Keratinocyte (primary cell): ENCODE results near the gene TUBB. TPM values are rescaled to one million over a fixed set of nuclear protein-coding genes. Genes with fewer than 3 reads are reported as not detected.

ENCODE experiments used
- DNase-seq: peaks from one replicate; pipeline ENCODE4 v3.0.0-alpha.2; 2011; ENCODE audit warnings: low read depth, missing footprints, low spot score
- FAIRE-seq: peaks from 2 replicates; lab custom pipeline; 2011; peaks lifted over from hg19 to GRCh38; lab: Jason Lieb, UNC
- H2AFZ ChIP-seq: 2 replicates; pipeline ENCODE4 v1.6.0; 2012; ENCODE audit warnings: low read length, control low read depth, inconsistent platforms; ENCODE audit not compliant: control insufficient read depth
- H3K27ac ChIP-seq: 2 replicates; pipeline ENCODE4 v1.5.1; 2011; ENCODE audit warnings: low read length; ENCODE audit not compliant: control insufficient read depth, insufficient read depth
- H3K27me3 ChIP-seq: 3 replicates; pipeline ENCODE4 v1.6.0; 2011; ENCODE audit warnings: low read length; ENCODE audit not compliant: control insufficient read depth, insufficient read depth; ENCODE audit errors: extremely low read depth
- H3K36me3 ChIP-seq, 2 experiments: 2 replicates in 1 of 2; 3 replicates in 1 of 2; pipeline ENCODE4 v1.5.1; 2011; ENCODE audit warnings: low read length in 2 of 2, mild to moderate bottlenecking in 1 of 2; ENCODE audit not compliant: control insufficient read depth in 2 of 2, insufficient read depth in 2 of 2; ENCODE audit errors: extremely low read depth in 1 of 2
- H3K4me1 ChIP-seq: 3 replicates; pipeline ENCODE4 v1.5.1; 2011; ENCODE audit warnings: low read length; ENCODE audit not compliant: control insufficient read depth, insufficient read depth; ENCODE audit errors: extremely low read depth
- H3K4me2 ChIP-seq: 3 replicates; pipeline ENCODE4 v1.6.0; 2011; ENCODE audit warnings: low read depth, low read length; ENCODE audit not compliant: control insufficient read depth, insufficient read depth; ENCODE audit errors: extremely low read depth
- H3K4me3 ChIP-seq, 3 experiments: fragments of 200-600 bp in 1 of 3; sonication (generic) in 1 of 3; 2 replicates in 2 of 3; 3 replicates in 1 of 3; pipeline ENCODE4 v1.5.1; 2011 to 2016; ENCODE audit warnings: low read length in 3 of 3, mild to moderate bottlenecking in 3 of 3, control low read depth in 2 of 3, inconsistent platforms in 1 of 3, low read depth in 1 of 3, mixed read lengths in 1 of 3, mixed run types in 1 of 3, moderate library complexity in 1 of 3; ENCODE audit not compliant: control insufficient read depth in 2 of 3, insufficient read depth in 2 of 3; ENCODE audit errors: extremely low read depth in 1 of 3
- H3K79me2 ChIP-seq: 2 replicates; pipeline ENCODE4 v1.6.0; 2012; ENCODE audit warnings: low read length; ENCODE audit not compliant: control insufficient read depth, insufficient read depth
- H3K9ac ChIP-seq: 3 replicates; pipeline ENCODE4 v1.6.0; 2011; ENCODE audit warnings: low read length; ENCODE audit not compliant: control insufficient read depth, insufficient read depth; ENCODE audit errors: extremely low read depth
- H3K9me1 ChIP-seq: 3 replicates; pipeline ENCODE4 v1.6.0; 2011; ENCODE audit warnings: low read length; ENCODE audit not compliant: control insufficient read depth, insufficient read depth; ENCODE audit errors: extremely low read depth
- H3K9me3 ChIP-seq: 2 replicates; pipeline ENCODE4 v1.5.1; 2012; ENCODE audit warnings: low read depth, low read length; ENCODE audit not compliant: control insufficient read depth
- H4K20me1 ChIP-seq: 3 replicates; pipeline ENCODE4 v1.6.0; 2011; ENCODE audit warnings: low read length; ENCODE audit not compliant: control insufficient read depth, insufficient read depth; ENCODE audit errors: extremely low read depth
- EZH2 ChIP-seq: IDR thresholded peaks from one replicate; pipeline ENCODE4 v1.6.1; 2012; ENCODE audit warnings: inconsistent platforms, mild to moderate bottlenecking, low read length, moderate library complexity
- dilution Hi-C: fragments of 300-500 bp; cut with MboI; formaldehyde crosslinking; loops from one replicate; pipeline ENCODE4 v1.7.0; 2020; ENCODE audit warnings: low sequenced_read_pairs; ENCODE audit not compliant: extremely low pct_ligation_motif_present
- polyA plus RNA-seq, 5 experiments: library from polyadenylated mRNA; depleted of rRNA in 3 of 5; stranded (reverse) in 3 of 5; stranded (forward) in 1 of 5; unstranded in 1 of 5; fragments of >200 nt; gene quantifications; 1 replicate in 1 of 5; 2 replicates in 3 of 5; 3 replicates in 1 of 5; pipeline versions ENCODE4 v1.2.1 to v1.2.3, GENCODE V29; 2011 to 2012; ENCODE audit warnings: missing spikeins in 2 of 5, low read depth in 1 of 5, low replicate concordance in 1 of 5
- TF ChIP-seq, protein P1 (sequence below), 3 experiments: IDR thresholded peaks in 1 of 3; conservative IDR thresholded peaks in 1 of 3; optimal IDR thresholded peaks in 1 of 3; 2 replicates in 2 of 3; 3 replicates in 1 of 3; pipeline versions ENCODE3 to v1.5.1; 2011; ENCODE audit warnings: low read length in 3 of 3, mild to moderate bottlenecking in 3 of 3, moderate library complexity in 2 of 3, control low read depth in 1 of 3, inconsistent platforms in 1 of 3; ENCODE audit not compliant: insufficient read depth in 2 of 3; ENCODE audit errors: extremely low read depth in 1 of 3

Gene TUBB
- polyA plus RNA-seq, 1 donor (not counting 4 experiments of a cell fraction or from before 2014, with no cell fraction given): 1,159 TPM

DNA sequence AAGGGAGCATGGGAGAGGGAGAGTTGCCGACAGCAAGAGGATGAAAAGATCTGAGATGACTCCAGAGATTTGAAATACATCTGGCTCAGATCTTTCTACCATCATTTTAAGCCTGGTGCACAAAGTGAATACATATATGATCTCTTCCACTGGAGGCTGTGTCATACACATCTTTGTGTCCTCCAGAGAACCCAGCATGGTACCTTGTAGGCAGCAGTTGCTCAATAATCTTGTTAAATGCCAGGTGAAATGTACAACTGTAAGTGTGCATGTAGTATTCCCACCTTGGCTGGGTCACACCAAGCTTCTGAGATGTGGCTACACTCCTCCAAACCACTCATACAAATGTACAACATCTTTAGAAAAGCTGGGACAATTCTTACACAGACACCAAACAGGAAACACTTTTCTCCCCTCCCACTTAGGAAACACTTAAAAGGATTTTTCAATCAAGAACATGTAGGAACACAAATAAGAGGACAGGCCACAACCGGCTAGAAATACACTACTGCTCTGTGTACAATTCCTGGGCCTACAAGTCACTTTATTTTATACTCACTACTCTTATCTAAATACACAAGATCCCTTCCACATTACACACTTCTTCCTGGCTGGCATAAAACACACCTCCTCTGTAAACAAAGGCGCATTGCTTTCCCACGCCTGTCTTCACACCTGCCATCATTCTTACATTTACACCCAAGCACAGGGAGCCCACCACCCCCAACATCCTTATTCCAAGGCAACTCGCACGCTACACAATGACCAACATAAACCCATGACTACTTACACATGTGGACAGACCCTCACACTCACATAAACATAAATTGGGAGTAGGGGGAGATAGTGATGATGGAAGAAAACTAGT is 28.0 kb downstream of the TUBB start:
- DNase-seq: no peak
- Histone ChIP-seq H3K27me3 (no peaks in the 10 kb centered on the region), H3K4me2 (peak overlapping the region; percentile 79), H3K9ac (peak overlapping the region; percentile 84), H3K9me3 (no peaks in the 10 kb centered on the region), H3K4me3 (peak overlapping the region in 2 of 3 experiments; percentile 40 to 43), H3K27ac (peak overlapping the region; percentile 98), H3K36me3 (peaks cover 5 to 9% of the 10 kb centered on the region in 2 experiments), H3K4me1 (peaks cover 70% of the 10 kb centered on the region), H3K9me1 (no peaks in the 10 kb centered on the region), H4K20me1 (peaks cover 10% of the 10 kb centered on the region), H3K79me2 (peaks cover 10% of the 10 kb centered on the region), H2AFZ (no peak overlapping the region)
- dilution Hi-C loops: no loop called here
- TF ChIP-seq, protein P1, sequence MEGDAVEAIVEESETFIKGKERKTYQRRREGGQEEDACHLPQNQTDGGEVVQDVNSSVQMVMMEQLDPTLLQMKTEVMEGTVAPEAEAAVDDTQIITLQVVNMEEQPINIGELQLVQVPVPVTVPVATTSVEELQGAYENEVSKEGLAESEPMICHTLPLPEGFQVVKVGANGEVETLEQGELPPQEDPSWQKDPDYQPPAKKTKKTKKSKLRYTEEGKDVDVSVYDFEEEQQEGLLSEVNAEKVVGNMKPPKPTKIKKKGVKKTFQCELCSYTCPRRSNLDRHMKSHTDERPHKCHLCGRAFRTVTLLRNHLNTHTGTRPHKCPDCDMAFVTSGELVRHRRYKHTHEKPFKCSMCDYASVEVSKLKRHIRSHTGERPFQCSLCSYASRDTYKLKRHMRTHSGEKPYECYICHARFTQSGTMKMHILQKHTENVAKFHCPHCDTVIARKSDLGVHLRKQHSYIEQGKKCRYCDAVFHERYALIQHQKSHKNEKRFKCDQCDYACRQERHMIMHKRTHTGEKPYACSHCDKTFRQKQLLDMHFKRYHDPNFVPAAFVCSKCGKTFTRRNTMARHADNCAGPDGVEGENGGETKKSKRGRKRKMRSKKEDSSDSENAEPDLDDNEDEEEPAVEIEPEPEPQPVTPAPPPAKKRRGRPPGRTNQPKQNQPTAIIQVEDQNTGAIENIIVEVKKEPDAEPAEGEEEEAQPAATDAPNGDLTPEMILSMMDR (optimal IDR thresholded peaks at IDR 0.05 in 1 of 3, IDR thresholded peaks at IDR 0.05 in 1 of 3, conservative IDR thresholded peaks at IDR 0.05 in 1 of 3; ENCODE audit: extremely low read depth in 1 of 3, insufficient read depth in 2 of 3, low read length in 3 of 3): no peak
- TF ChIP-seq EZH2: no peak
- FAIRE-seq: peak; percentile 49

DNA sequence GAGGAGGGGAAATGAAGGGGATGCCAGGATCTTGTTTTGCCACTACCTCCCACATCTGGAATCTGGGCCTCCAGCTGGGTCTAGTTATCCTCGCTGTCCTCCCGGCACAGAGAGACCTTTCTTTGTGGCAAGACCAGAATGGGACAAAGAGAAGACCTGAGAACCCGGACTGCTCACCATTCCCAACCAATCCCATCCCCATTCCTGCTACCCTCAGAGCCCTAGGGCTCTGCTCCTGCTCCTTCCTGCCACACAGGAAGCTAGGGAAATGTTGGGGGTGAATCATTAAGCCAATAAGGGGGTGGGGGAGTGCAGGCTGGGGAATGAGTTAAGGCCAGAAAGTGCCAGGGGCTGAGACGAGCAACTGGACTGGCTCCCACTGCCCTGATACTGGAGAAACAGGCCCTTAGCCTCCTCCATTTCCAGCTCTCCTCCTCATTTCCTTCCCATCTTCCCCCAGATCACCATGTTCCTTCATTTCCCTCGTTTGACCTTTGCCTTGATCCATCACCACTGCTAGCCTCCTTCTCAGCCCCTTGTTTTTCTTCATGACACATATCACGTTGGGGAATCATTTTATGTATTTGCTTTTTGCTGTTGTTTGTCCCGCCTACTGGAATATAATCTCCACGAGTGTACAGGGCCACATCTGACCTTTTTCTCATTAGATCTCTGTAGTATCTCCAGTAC is 28.8 kb downstream of the TUBB start:
- H3K36me3 ChIP-seq: no peaks in the 10 kb centered on the region
- FAIRE-seq: peak; percentile 23
- H3K9me3 ChIP-seq: no peaks in the 10 kb centered on the region
- peaks cover 2% of the 10 kb centered on the region for H4K20me1 ChIP-seq
- peak overlapping the region in 2 of 3 experiments; percentile 40 to 43 for H3K4me3 ChIP-seq
- no peaks in the 10 kb centered on the region for H3K27me3 ChIP-seq
- TF ChIP-seq, protein P1 (optimal IDR thresholded peaks at IDR 0.05 in 1 of 3, IDR thresholded peaks at IDR 0.05 in 1 of 3, conservative IDR thresholded peaks at IDR 0.05 in 1 of 3; ENCODE audit: extremely low read depth in 1 of 3, insufficient read depth in 2 of 3, low read length in 3 of 3): no peak
- peaks cover 74% of the 10 kb centered on the region for H3K4me1 ChIP-seq
- H3K9ac ChIP-seq: peak overlapping the region; percentile 84
- DNase-seq: peak; percentile 92
- H3K4me2 ChIP-seq: peak overlapping the region; percentile 79
- no peak overlapping the region for H2AFZ ChIP-seq
- peaks cover 2% of the 10 kb centered on the region for H3K79me2 ChIP-seq
- no peaks in the 10 kb centered on the region for H3K9me1 ChIP-seq
- peak overlapping the region; percentile 98 for H3K27ac ChIP-seq
- dilution Hi-C loops: no loop called here
